Temporal lobe (tissue), 2 donors: ENCODE results near the gene CGNL1. TPM values are rescaled to one million over a fixed set of nuclear protein-coding genes. Genes with fewer than 3 reads are reported as not detected.

ENCODE experiments used
- small RNA-seq: library from RNA; depleted of rRNA; stranded (forward); fragments of <200 nt; gene quantifications from one replicate; pipeline ENCODE3, GENCODE V24; 2014; ENCODE audit warnings: low replicate concordance
- total RNA-seq: library from RNA; depleted of rRNA; stranded (reverse); fragments of >200 nt; gene quantifications from one replicate; pipeline ENCODE4 v1.2.3, GENCODE V29; 2014

The CGNL1 gene
- total RNA-seq, 1 donor from 2014 or later, result 5.2 TPM

Small RNA genes lying within 50 kb of the gene (small RNA-seq; reads per million reads assigned to genes)
- gene RNU6-844P, result not detected

Other genes starting within 250 kb of the CGNL1 start
- 0.25 TPM for gene MYZAP, start 215.4 kb downstream of the CGNL1 start, total RNA-seq